NCI-H187 treated with DMSO at 0.1 percent for 48 hours (cell line): ENCODE results near the gene NADK2.

Experiments used
- DNase-seq: peaks from one replicate; lab custom pipeline; 2025; lab: John Stamatoyannopoulos, UW

NADK2 gene

GRCh38 chr5:36246036-36246800, 4.5 kb upstream of the NADK2 start:
- DNase-seq = no peak

GRCh38 chr5:36244076-36244475, 2.4 kb upstream of the NADK2 start:
- no peak for DNase-seq

GRCh38 chr5:36243653-36244052, 1.9 kb upstream of the NADK2 start:
- DNase-seq = no peak

GRCh38 chr5:36242534-36243485, 1.1 kb upstream of the NADK2 start:
- no peak for DNase-seq

GRCh38 chr5:36240779-36241630, 720 bp downstream of the NADK2 start:
- no peak for DNase-seq

GRCh38 chr5:36239370-36240293, 2.1 kb downstream of the NADK2 start:
- DNase-seq = no peak

GRCh38 chr5:36238502-36239295, 3.0 kb downstream of the NADK2 start:
- DNase-seq = no peak

- no peak for DNase-seq
Observed at GRCh38 chr5:36237751-36238150, 4.0 kb downstream of the NADK2 start.

GRCh38 chr5:36236801-36237200, 4.9 kb downstream of the NADK2 start:
- DNase-seq = no peak

- no peak for DNase-seq
Observed at GRCh38 chr5:36232533-36232932, 9.2 kb downstream of the NADK2 start.

- DNase-seq = no peak
Observed at GRCh38 chr5:36230151-36230790, 11.5 kb downstream of the NADK2 start.

GRCh38 chr5:36228505-36228904, 13.2 kb downstream of the NADK2 start:
- no peak for DNase-seq

GRCh38 chr5:36227046-36227445, 14.7 kb downstream of the NADK2 start:
- no peak for DNase-seq

GRCh38 chr5:36222620-36223019, 19.1 kb downstream of the NADK2 start:
- DNase-seq = no peak

GRCh38 chr5:36217988-36218387, 23.7 kb downstream of the NADK2 start:
- DNase-seq = no peak

- DNase-seq = no peak
Observed at GRCh38 chr5:36217567-36217966, 24.2 kb downstream of the NADK2 start.

- DNase-seq = no peak
Observed at GRCh38 chr5:36215910-36216309, 25.8 kb downstream of the NADK2 start.

GRCh38 chr5:36214436-36214835, 27.3 kb downstream of the NADK2 start:
- DNase-seq = no peak

GRCh38 chr5:36209664-36210063, 32.1 kb downstream of the NADK2 start:
- DNase-seq = no peak

GRCh38 chr5:36208786-36209185, 32.9 kb downstream of the NADK2 start:
- no peak for DNase-seq
